Neural cell (in vitro differentiated cells): Measurements from ENCODE around the gene COA3.

Experiments used
- CTCF ChIP-seq: fragments of 450-650 bp; IDR thresholded peaks from 2 replicates; pipeline ENCODE4 v1.5.1; 2014; ENCODE audit warnings: antibody characterized with exemption, mild to moderate bottlenecking, moderate library complexity; ENCODE audit not compliant: poor library complexity, severe bottlenecking
- EP300 ChIP-seq: fragments of 450-650 bp; conservative IDR thresholded peaks from 2 replicates; pipeline ENCODE4 v1.6.1; 2014; ENCODE audit warnings: antibody characterized with exemption, mild to moderate bottlenecking, moderate library complexity; ENCODE audit not compliant: poor library complexity, severe bottlenecking
- EZH2 ChIP-seq: fragments of 200-600, 300-800 bp; shearing (Covaris generic), sonication (generic); IDR thresholded peaks from 2 replicates; pipeline ENCODE4 v1.6.1; 2014; ENCODE audit warnings: antibody characterized with exemption, low read length, borderline replicate concordance, mild to moderate bottlenecking; ENCODE audit not compliant: insufficient read depth, poor library complexity, severe bottlenecking
- POLR2AphosphoS5 ChIP-seq: IDR thresholded peaks from 2 replicates; pipeline ENCODE4 v1.6.1; 2012
- RAD21 ChIP-seq: fragments of 450-650 bp; conservative IDR thresholded peaks from 2 replicates; pipeline ENCODE4 v1.6.1; 2014; ENCODE audit warnings: antibody characterized with exemption, mild to moderate bottlenecking, moderate library complexity
- REST ChIP-seq: IDR thresholded peaks from 2 replicates; pipeline ENCODE4 v1.6.1; 2012; ENCODE audit warnings: borderline replicate concordance
- SMC3 ChIP-seq: fragments of 450-650 bp; conservative IDR thresholded peaks from 2 replicates; pipeline ENCODE4 v1.6.1; 2014; ENCODE audit warnings: antibody characterized with exemption, mild to moderate bottlenecking, moderate library complexity; ENCODE audit not compliant: poor library complexity
- TAF1 ChIP-seq: IDR thresholded peaks from 2 replicates; pipeline ENCODE4 v1.6.1; 2012; ENCODE audit warnings: low read depth

GRCh38 chr17:42844271-42844670 is 45.8 kb upstream of the COA3 start, which contains the start of gene AOC2:
- TF ChIP-seq CTCF, result no peak
- no peak for TF ChIP-seq SMC3
- no peak for TF ChIP-seq RAD21
- no peak for TF ChIP-seq TAF1
- no peak for TF ChIP-seq POLR2AphosphoS5
- no peak for TF ChIP-seq REST
- no peak for TF ChIP-seq EZH2
- no peak for TF ChIP-seq EP300
